Small intestine (tissue), 16 donors: ENCODE measurements around the gene CHRNE. TPM values are rescaled to one million over a fixed set of nuclear protein-coding genes. Genes with fewer than 3 reads are reported as not detected.
A peak's percentile ranks its signal among the peaks of the same experiment; 100 is the strongest.

ENCODE experiments used
- DNase-seq, 2 donors: peaks; one replicate each; pipeline versions ENCODE4 v3.0.0 to v3.0.0-alpha.2; 2013
- FAIRE-seq: peaks from 2 replicates; lab custom pipeline; 2012; peaks lifted over from hg19 to GRCh38; lab: Jason Lieb, UNC
- H3K27ac ChIP-seq, 3 donors: one replicate each; pipeline ENCODE4 v1.5.1; 2013; ENCODE audit warnings: low read length in 2 of 3, mild to moderate bottlenecking in 2 of 3, control low read depth in 1 of 3, inconsistent platforms in 1 of 3, low read depth in 1 of 3, moderate library complexity in 1 of 3
- H3K27me3 ChIP-seq, 3 donors: one replicate each; pipeline ENCODE4 v1.6.1; 2013; ENCODE audit warnings: low read length in 3 of 3, inconsistent platforms in 1 of 3; ENCODE audit not compliant: control insufficient read depth in 3 of 3, insufficient read depth in 3 of 3
- H3K36me3 ChIP-seq, 3 donors: one replicate each; pipeline ENCODE4 v1.6.1; 2013; ENCODE audit warnings: low read length in 3 of 3, inconsistent platforms in 1 of 3, low read depth in 1 of 3, mild to moderate bottlenecking in 1 of 3, moderate library complexity in 1 of 3; ENCODE audit not compliant: control insufficient read depth in 3 of 3, insufficient read depth in 2 of 3
- H3K4me1 ChIP-seq, 3 donors: one replicate each; pipeline ENCODE4 v1.6.1; 2013; ENCODE audit warnings: low read length in 2 of 3, inconsistent platforms in 1 of 3, low read depth in 1 of 3, mild to moderate bottlenecking in 1 of 3, moderate library complexity in 1 of 3; ENCODE audit not compliant: control insufficient read depth in 3 of 3, insufficient read depth in 2 of 3
- H3K4me3 ChIP-seq, 3 donors: one replicate each; pipeline ENCODE4 v1.5.1; 2013; ENCODE audit warnings: low read length in 3 of 3, control low read depth in 1 of 3, inconsistent platforms in 1 of 3, low read depth in 1 of 3, mild to moderate bottlenecking in 1 of 3, moderate library complexity in 1 of 3
- H3K9me3 ChIP-seq, 2 donors: one replicate each; pipeline ENCODE4 v1.6.1; 2013; ENCODE audit warnings: low read depth in 1 of 2, low read length in 1 of 2; ENCODE audit not compliant: control insufficient read depth in 2 of 2, insufficient read depth in 1 of 2
- WGBS, 3 donors: extraction: QIAGEN DNeasy Blood & Tissue Kit; methylation state at CpG; one replicate each; pipeline ENCODE4 v1.1.7; 2013; 5-methylcytosine and 5-hydroxymethylcytosine counted together
- long read RNA-seq, 10 donors: transcript quantifications; one replicate each; lab custom pipeline, GENCODE V29; 2026
- polyA plus RNA-seq, 4 donors: library from polyadenylated mRNA; stranded (reverse) in 3 of 4; unstranded in 1 of 4; fragments of 200-250 nt in 3 of 4; fragments of 120-200 nt in 1 of 4; gene quantifications; one replicate each; pipeline versions ENCODE4 v1.2.1 to v1.2.3, GENCODE V29; 2013
- donor health status: healthy with polysubstance abuse.
- donor health status: control.
- donor health status: control.
- donor health status: Bipolar disorder and iron deficiency.
- donor health status: healthy.

Gene CHRNE
- under 1 TPM; 0.27 to 0.66 (median 0.41) TPM for polyA plus RNA-seq
- long read RNA-seq, donor 1 = 0 reads
- long read RNA-seq, donor 2 = 0 reads
- long read RNA-seq, donor 3 = 0 reads
- long read RNA-seq, donor 4 = 0 reads
- long read RNA-seq, donor 5 = 0 reads
- long read RNA-seq, donor 6 = 0 reads
- long read RNA-seq, donor 7, partial matches to known transcripts = 15 of 15 reads
- long read RNA-seq, donor 7, other reads (novel, unspliced or antisense) = 0 of 15 reads
- long read RNA-seq, donor 8 = 0 reads
- long read RNA-seq, donor 9 = 0 reads
- long read RNA-seq, donor 10, partial matches to known transcripts = 46 of 46 reads
- long read RNA-seq, donor 10, other reads (novel, unspliced or antisense) = 0 of 46 reads

DNA sequence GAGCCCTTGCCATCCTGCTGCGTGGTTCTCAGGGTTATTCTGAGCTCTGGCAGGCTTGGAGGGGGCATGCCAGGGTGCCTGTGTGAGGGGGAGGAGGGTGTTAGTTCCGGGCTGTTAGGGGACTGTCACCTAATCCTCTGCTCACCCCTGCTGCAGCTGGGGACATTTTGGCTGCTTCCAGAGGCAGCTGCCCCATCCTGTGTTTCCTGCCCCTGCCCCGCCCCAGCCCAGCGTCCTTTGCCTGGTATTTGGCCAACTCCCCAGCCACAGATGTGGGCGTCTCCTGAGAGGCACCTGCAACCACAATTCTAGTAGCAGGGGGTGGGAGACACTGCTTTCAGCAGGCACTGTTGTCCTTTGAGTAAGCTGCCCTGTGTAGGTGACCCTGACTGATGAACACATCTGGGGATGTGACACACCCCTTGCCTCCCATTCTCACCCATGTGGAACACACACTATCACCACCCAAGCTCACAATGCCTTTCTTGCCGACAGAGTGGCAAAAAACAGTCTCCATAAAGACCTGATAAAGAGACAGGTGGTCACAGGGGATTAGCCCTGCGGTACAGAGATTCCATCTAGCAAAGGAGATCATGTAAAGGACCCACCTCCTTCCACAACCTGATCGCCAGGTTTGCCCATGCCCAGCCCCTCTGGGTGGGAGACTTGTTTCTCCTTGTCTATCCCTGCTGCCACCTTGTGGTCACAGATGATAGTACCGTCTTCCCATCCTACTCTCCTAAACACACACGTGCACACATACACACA lies at the start of gene CHRNE:
CHRNE (minus strand) TSS at position 48 of the 768 bp plus-strand sequence; CDS start at position 13, 35 bp downstream.
- 4 to 19% (median 12%) methylated on average over 10 of the region's 10 CpGs for WGBS, 3 donors
- Histone ChIP-seq H3K9me3 (no peaks in the 10 kb centered on the region), H3K4me1 (peaks cover 0 to 36% (median 0%) of the 10 kb centered on the region in 3 donors), H3K4me3 (peak within 1 kb of the TSS in 1 of 3 donors; percentile 23), H3K36me3 (peaks cover 0 to 6% (median 0%) of the 10 kb centered on the region in 3 donors), H3K27ac (peak within 1 kb of the TSS in 2 of 3 donors; percentile 18 to 58), H3K27me3 (peaks cover 0 to 50% (median 0%) of the 10 kb centered on the region in 3 donors)
- no peak for FAIRE-seq
- peak; percentile 84 to 91 for DNase-seq

DNA sequence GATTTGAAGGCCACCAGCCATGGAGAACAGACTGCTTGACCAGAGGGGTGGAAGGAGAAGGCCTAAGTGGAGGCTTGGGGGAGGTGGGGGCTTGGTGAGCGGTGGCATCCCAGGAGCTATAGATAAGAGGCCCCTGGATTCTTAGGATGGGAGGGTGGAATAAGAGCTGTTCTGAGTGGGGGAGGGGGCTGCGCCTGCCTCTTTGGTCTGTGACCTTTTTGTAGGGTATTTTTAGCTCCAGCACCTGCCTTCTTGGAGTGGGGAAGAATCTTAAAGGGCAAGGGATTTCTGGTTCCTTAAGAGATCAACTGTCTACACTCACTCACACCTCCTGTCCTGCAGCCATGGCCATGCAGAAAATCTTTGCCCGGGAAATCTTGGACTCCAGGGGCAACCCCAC lies 48.6 kb upstream of the CHRNE start:
- no peak for FAIRE-seq
- Histone ChIP-seq H3K9me3 (no peaks in the 10 kb centered on the region), H3K27me3 (no peaks in the 10 kb centered on the region), H3K27ac (peak overlapping the region in 1 of 3 donors; percentile 100), H3K4me3 (no peak overlapping the region), H3K36me3 (peaks cover 0 to 9% (median 0%) of the 10 kb centered on the region in 3 donors), H3K4me1 (peaks cover 0 to 22% (median 7%) of the 10 kb centered on the region in 3 donors)
- DNase-seq = no peak
- 83 to 93% (median 85%) methylated on average over 3 of the region's 3 CpGs for WGBS, 3 donors

DNA sequence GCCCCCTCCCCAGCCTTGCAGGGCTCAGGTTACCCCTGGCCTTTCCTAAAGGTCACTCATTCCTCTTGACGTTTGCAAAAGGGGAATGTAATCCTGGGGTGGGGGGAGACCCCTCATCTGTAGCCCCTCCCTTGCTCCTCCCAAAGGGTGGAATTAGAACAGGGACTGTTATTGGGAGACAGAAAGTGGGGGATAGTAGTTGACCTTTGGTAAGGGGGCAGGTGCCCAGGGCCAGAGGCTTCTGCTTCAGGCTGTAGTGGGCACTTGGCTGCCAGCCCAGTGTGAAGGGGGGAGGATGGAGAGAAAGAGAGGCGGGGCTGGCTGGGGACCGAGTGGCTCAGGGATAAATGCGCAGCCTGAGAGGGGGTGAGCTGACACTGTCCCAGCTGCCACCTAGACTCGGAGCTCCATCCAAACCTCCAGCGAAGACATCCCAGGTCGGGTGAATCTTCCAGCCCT lies 47.9 kb upstream of the CHRNE start, which contains the start of gene ENO3:
ENO3 (plus strand) TSS at position 374 of the 459 bp plus-strand sequence. CDS start 711 bp downstream, outside the sequence.
- 26 to 43% (median 37%) methylated on average over 7 of the region's 7 CpGs for WGBS, 3 donors
- Histone ChIP-seq H3K9me3 (no peaks in the 10 kb centered on the region), H3K27me3 (no peaks in the 10 kb centered on the region), H3K36me3 (peaks cover 0 to 13% (median 5%) of the 10 kb centered on the region in 3 donors), H3K4me3 (peak within 1 kb of the TSS in 2 of 3 donors; percentile 69 to 87), H3K4me1 (peaks cover 0 to 29% (median 10%) of the 10 kb centered on the region in 3 donors), H3K27ac (peak within 1 kb of the TSS; percentile 95 to 100 (median 97))
- FAIRE-seq (no peak), DNase-seq (peak in 1 of 2 donors; percentile 39)

DNA sequence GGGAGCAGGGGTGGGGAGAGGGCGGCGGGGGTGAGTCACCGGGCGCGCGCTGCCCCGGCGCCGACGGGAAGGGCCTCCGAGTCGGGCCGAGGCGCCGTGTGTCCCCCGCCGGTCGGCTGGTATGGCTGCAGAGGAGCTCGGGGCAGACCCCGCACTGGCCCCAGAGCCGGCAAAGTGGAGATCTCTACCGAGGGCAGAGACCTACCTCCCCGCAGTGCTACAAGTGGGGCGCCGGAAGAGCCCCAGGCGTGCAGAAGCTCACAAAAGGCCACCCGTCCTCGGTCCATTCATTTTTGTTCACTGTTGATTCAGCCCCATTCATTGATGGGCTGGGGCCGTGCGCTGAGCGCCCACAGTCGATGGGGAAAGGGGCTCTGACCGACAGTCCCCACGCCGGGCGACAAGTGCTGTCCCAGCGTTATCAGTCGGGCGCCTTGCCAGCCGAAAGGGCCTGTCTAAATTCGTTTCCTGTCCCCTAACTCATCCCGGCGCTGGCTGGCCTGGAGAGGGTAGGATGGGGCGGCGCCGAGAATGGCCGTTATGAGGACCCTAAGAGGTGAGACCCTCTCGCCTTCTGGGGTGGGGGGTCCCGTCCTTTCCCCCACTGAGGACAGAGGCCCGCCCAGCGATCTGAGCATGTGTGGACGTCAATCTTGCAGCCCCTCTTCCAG lies 47.3 kb upstream of the CHRNE start:
- FAIRE-seq (no peak), DNase-seq (peak in 1 of 2 donors; percentile 67)
- H3K4me1 ChIP-seq = peaks cover 0 to 35% (median 13%) of the 10 kb centered on the region in 3 donors

DNA sequence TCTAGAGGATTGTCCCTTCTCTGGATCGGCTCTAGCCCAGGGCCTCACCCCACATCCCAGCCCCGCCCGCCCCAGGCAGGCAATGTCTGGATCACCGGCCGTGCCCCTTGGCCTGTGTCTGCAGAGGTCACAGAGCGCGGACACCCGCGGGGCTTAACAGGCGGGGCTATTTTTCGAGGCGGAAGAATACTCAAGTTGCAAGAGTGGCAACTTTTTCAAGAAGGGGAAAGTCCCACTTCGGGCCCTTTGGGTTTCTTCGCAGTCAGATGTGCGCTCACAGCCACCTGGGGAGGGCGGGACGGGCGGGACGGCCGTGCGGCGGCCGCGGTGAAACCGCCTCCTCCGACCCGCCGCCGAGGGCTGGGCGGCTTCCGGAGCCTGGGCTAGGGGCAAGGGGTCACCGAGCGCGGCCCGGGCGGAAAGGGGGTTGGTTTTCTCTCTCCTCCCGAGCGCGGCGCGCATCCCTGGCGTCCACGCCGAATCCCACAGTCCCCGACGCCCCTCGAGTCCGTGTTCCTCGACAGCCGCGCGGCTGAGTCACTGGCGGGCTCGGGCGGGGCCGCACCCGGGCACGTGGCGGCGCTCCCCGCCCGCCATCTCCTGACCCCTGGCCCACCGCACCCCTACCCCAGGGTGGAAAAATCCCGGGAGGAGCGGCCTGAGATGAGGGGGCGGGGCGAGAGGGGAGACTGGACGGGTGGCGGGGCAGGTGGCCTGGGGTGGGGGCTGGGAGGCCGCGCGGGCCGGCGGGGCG lies 46.6 kb upstream of the CHRNE start:
- Histone ChIP-seq H3K27me3 (no peaks in the 10 kb centered on the region), H3K4me3 (peak overlapping the region; percentile 54 to 93 (median 87)), H3K36me3 (peaks cover 0 to 26% (median 12%) of the 10 kb centered on the region in 3 donors), H3K27ac (peak overlapping the region; percentile 91 to 100 (median 99)), H3K4me1 (peaks cover 3 to 40% (median 13%) of the 10 kb centered on the region in 3 donors), H3K9me3 (no peaks in the 10 kb centered on the region)
- DNase-seq (peak; percentile 91 to 93), FAIRE-seq (no peak)
- 0 to 1% (median 1%) methylated on average over 42 to 75 of the region's 75 CpGs for WGBS, 3 donors

More for the DNA sequence above, 47.3 kb upstream of the CHRNE start:
- peaks cover 0 to 19% (median 7%) of the 10 kb centered on the region in 3 donors for H3K36me3 ChIP-seq
- H3K27me3 ChIP-seq = no peaks in the 10 kb centered on the region
- WGBS, 3 donors = 2 to 4% (median 2%) methylated on average over 31 to 52 of the region's 52 CpGs
- peak overlapping the region; percentile 95 to 100 (median 97) for H3K27ac ChIP-seq
- H3K9me3 ChIP-seq = no peaks in the 10 kb centered on the region
- H3K4me3 ChIP-seq = peak overlapping the region in 2 of 3 donors; percentile 69 to 87

DNA sequence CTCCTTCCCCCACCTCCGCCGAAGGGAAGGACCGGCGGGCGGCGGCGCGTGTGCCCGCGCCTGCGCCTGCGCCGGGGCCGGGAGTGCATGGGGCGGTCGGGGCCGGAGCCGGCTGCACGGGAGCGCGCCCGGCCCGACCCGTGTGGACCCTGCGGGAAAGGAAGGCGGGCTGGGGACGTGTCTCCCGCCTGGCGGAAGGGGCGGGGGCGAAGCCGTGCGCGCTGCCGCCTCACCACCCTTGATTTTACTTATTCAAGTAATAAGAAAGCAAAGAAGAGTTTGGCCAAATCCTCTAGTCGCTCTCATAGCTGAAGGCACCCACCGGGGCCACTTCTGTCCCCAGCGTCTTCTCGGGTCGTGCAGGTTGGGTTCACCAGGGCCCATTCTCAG lies 46.0 kb upstream of the CHRNE start:
- FAIRE-seq (no peak), DNase-seq (peak; percentile 89 to 96)
- no peaks in the 10 kb centered on the region for H3K27me3 ChIP-seq
- peak overlapping the region; percentile 91 to 100 (median 99) for H3K27ac ChIP-seq
- H3K4me1 ChIP-seq = peaks cover 3 to 40% (median 16%) of the 10 kb centered on the region in 3 donors
- H3K4me3 ChIP-seq = peak overlapping the region; percentile 54 to 93 (median 87)
- 0 to 1% (median 0%) methylated on average over 25 to 40 of the region's 40 CpGs for WGBS, 3 donors
- H3K9me3 ChIP-seq = no peaks in the 10 kb centered on the region
- peaks cover 0 to 31% (median 16%) of the 10 kb centered on the region in 3 donors for H3K36me3 ChIP-seq

DNA sequence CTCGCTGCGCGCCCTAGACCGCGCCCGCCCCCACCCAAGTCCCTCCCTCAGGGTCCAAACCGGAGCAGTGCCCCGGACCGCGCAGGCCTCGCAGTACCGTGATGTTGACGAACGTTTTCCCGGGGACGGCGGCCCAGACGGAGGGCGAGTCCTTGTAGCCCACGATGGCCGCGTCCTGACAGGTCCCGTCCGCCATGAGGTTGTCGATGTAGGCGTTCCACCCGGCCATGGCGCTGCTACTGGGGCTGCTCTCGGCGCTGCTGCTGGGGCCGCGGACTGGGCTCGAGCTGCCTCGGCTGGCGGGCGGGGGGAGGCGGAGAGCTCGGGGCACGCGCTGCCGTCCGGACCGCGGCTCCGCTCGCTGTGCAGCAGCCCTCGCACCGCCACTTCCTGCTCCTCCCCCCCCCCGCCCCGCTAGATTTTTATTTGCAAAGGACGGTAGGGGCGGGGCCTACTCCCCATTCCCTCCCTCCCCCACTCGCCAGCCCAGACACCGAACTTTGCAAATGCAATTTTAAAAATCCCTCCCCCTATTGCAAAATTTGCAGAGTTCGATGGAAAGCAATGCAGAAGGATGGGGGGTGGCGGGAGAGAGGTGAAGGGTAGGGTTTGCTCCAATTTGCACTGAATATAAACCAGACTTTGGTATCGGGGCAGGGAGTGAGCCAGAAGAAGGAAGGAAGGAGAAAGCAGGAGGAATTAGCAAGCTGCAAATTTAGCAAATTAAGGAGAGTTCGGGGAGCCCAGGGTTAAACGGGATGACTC lies 45.5 kb upstream of the CHRNE start, which contains the start of gene PFN1:
PFN1 (minus strand) TSS at position 365 of the 765 bp plus-strand sequence; CDS start at position 229, 136 bp downstream.
- WGBS, 3 donors = 0 to 1% (median 0%) methylated on average over 48 to 59 of the region's 59 CpGs
- FAIRE-seq = no peak
- H3K4me1 ChIP-seq = peaks cover 3 to 40% (median 16%) of the 10 kb centered on the region in 3 donors

More for the DNA sequence above, 45.5 kb upstream of the CHRNE start, which contains the start of gene PFN1:
- H3K4me3 ChIP-seq = peak within 1 kb of the TSS; percentile 87 to 99 (median 93)
- peaks cover 0 to 35% (median 20%) of the 10 kb centered on the region in 3 donors for H3K36me3 ChIP-seq
- H3K9me3 ChIP-seq = no peaks in the 10 kb centered on the region
- peak; percentile 91 to 94 for DNase-seq
- peak within 1 kb of the TSS; percentile 98 to 100 (median 99) for H3K27ac ChIP-seq
- no peaks in the 10 kb centered on the region for H3K27me3 ChIP-seq
